ENCODE results near the gene TBC1D23. TPM values are rescaled to one million over a fixed set of nuclear protein-coding genes. Genes with fewer than 3 reads are reported as not detected.

Gene TBC1D23
- total RNA-seq, 4 donors from 2014 or later, result 21.2 to 32.8 (median 26.9) TPM

DNA sequence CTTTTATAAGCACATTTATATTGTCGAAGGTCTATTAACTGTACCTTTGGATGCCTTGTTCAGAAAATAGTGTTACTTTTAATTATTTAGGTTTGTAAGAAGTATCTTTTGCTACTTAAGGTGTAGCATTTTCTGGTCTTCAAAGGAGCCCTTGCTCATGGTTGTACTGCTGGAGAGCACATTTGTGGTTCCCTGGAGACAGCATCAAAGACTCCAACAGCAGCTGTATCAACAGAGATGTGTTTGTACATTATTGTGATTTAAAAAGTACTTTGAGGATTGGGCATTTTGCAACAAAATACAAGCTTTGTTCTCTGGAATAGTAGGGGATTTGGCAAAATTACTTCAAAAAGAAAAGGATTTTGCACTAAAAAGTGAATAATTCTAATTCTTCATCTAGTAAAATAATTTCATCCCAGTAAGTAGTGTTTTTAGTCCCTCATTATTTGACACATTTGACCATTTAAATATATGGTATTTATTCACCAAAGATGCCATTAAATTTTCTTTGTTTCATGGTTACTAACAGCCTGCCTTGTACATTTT lies 16.5 kb downstream of the TBC1D23 start:
- Histone ChIP-seq H3K36me3 (peaks cover 10 to 22% (median 17%) of the 10 kb centered on the region in 4 donors), H3K27ac (replicated peaks in 1 of 4) (no peak overlapping the region), H3K27me3 (no peaks in the 10 kb centered on the region), H3K4me3 (no peak overlapping the region), H3K9me3 (no peaks in the 10 kb centered on the region), H3K4me1 (peaks cover 5 to 7% (median 6%) of the 10 kb centered on the region in 4 donors)
- TF ChIP-seq CTCF (IDR thresholded peaks at IDR 0.05) (no peak), EP300 (IDR thresholded peaks at IDR 0.05) (no peak), POLR2AphosphoS5 (IDR thresholded peaks at IDR 0.05) (no peak), POLR2A (IDR thresholded peaks at IDR 0.05; ENCODE audit: low read depth) (no peak)
- WGBS, result 91% methylated on average over 1 of the region's 1 CpG
- intact Hi-C loops (cut with DNase I), result no loop called here
- DNase-seq (ENCODE audit: extremely low spot score), result no peak

DNA sequence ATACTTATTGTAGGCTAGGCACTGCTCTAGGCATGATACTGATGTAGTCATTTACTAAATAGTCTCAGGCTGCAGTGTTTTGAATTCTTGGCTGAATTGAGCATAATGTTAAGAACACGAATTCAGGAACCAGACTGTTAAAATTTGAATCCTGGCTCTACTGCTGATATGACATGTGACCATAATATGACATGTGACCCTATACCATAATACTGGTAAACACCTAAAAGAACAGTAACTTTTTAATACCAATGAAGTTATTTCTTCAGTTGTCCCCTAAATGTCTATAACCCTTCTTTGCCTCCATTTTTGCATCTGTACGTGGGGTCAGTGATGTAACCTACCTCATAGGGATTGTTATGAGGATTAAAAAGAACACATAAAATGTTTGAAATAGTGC lies 18.1 kb downstream of the TBC1D23 start:
- Histone ChIP-seq H3K9me3 (no peaks in the 10 kb centered on the region), H3K36me3 (peaks cover 10 to 38% (median 23%) of the 10 kb centered on the region in 4 donors), H3K4me3 (no peak overlapping the region), H3K4me1 (peaks cover 5 to 7% (median 6%) of the 10 kb centered on the region in 4 donors), H3K27me3 (no peaks in the 10 kb centered on the region), H3K27ac (replicated peaks in 1 of 4) (no peak overlapping the region)
- intact Hi-C loops (cut with DNase I), result no loop called here
- DNase-seq (ENCODE audit: extremely low spot score), result no peak
- WGBS, result 69% methylated on average over 2 of the region's 2 CpGs
- TF ChIP-seq POLR2AphosphoS5 (IDR thresholded peaks at IDR 0.05) (no peak), CTCF (IDR thresholded peaks at IDR 0.05) (no peak), EP300 (IDR thresholded peaks at IDR 0.05) (no peak), POLR2A (IDR thresholded peaks at IDR 0.05; ENCODE audit: low read depth) (no peak)

- intact Hi-C loops (cut with DNase I), result no loop called here
- peaks cover 13 to 94% (median 45%) of the 10 kb centered on the region in 4 donors for H3K36me3 ChIP-seq
- no peaks in the 10 kb centered on the region for H3K4me1 ChIP-seq
- H3K4me3 ChIP-seq, result no peak overlapping the region
- no peak for DNase-seq (ENCODE audit: extremely low spot score)
- TF ChIP-seq CTCF (IDR thresholded peaks at IDR 0.05) (no peak), POLR2A (IDR thresholded peaks at IDR 0.05; ENCODE audit: low read depth) (no peak), POLR2AphosphoS5 (IDR thresholded peaks at IDR 0.05) (no peak), EP300 (IDR thresholded peaks at IDR 0.05) (no peak)
- H3K9me3 ChIP-seq, result no peaks in the 10 kb centered on the region
- H3K27ac ChIP-seq (replicated peaks in 1 of 4), result no peak overlapping the region
- H3K27me3 ChIP-seq, result no peaks in the 10 kb centered on the region
Measured at GRCh38 chr3:100288288-100288894, 27.6 kb downstream of the TBC1D23 start.

GRCh38 chr3:100289339-100289738 lies 28.5 kb downstream of the TBC1D23 start:
- H3K27me3 ChIP-seq, result no peaks in the 10 kb centered on the region
- no peaks in the 10 kb centered on the region for H3K4me1 ChIP-seq
- TF ChIP-seq POLR2A (IDR thresholded peaks at IDR 0.05; ENCODE audit: low read depth) (no peak), POLR2AphosphoS5 (IDR thresholded peaks at IDR 0.05) (no peak), EP300 (IDR thresholded peaks at IDR 0.05) (no peak), CTCF (IDR thresholded peaks at IDR 0.05) (no peak)
- no peak overlapping the region for H3K4me3 ChIP-seq
- WGBS, result 80% methylated on average over 2 of the region's 2 CpGs
- no peak overlapping the region for H3K27ac ChIP-seq (replicated peaks in 1 of 4)
- intact Hi-C loops (cut with DNase I), result no loop called here
- no peaks in the 10 kb centered on the region for H3K9me3 ChIP-seq
- peaks cover 13 to 91% (median 43%) of the 10 kb centered on the region in 4 donors for H3K36me3 ChIP-seq
- DNase-seq (ENCODE audit: extremely low spot score), result no peak

All from esophagus muscularis mucosa (tissue), 4 donors.